Uterus (tissue), 4 donors: Measurements from ENCODE around the gene RASA3. TPM values are rescaled to one million over a fixed set of nuclear protein-coding genes. Genes with fewer than 3 reads are reported as not detected.
"Not testable (repeated sequence)": the region's sequence is repeated elsewhere in the genome, so short reads cannot be mapped to it uniquely, and the experiment has no call there.

Source experiments
- DNase-seq, 2 donors: peaks; one replicate each; pipeline ENCODE4 v3.0.0-alpha.2; 2019 to 2020
- H3K27ac ChIP-seq, 2 donors: fragments of 200-600 bp; sonication (generic); 1 replicate in 1 of 2; 2 replicates in 1 of 2; pipeline ENCODE4 v1.5.1; 2016 to 2018
- H3K27me3 ChIP-seq, 2 donors: fragments of 200-600 bp; sonication (generic); one replicate each; pipeline ENCODE4 v1.5.1; 2018 to 2019; ENCODE audit warnings: control low read depth in 1 of 2
- H3K36me3 ChIP-seq, 2 donors: fragments of 200-600 bp; sonication (generic); one replicate each; pipeline ENCODE4 v1.5.1; 2019; ENCODE audit warnings: control low read depth in 1 of 2
- H3K4me1 ChIP-seq, 2 donors: fragments of 200-600 bp; sonication (generic); one replicate each; pipeline ENCODE4 v1.5.1; 2018 to 2019; ENCODE audit warnings: control low read depth in 1 of 2
- H3K4me3 ChIP-seq, 2 donors: fragments of 200-600 bp; sonication (generic); 1 replicate in 1 of 2; 2 replicates in 1 of 2; pipeline ENCODE4 v1.5.1; 2018 to 2019; ENCODE audit warnings: mild to moderate bottlenecking in 1 of 2
- H3K9me3 ChIP-seq, 2 donors: fragments of 200-600 bp; sonication (generic); one replicate each; pipeline ENCODE4 v1.5.1; 2019; ENCODE audit warnings: control low read depth in 1 of 2
- POLR2A ChIP-seq, 2 donors: fragments of 450-650 bp; IDR thresholded peaks; one replicate each; pipeline ENCODE4 v1.6.1; 2016; ENCODE audit warnings: antibody characterized with exemption in 2 of 2, mild to moderate bottlenecking in 1 of 2, moderate library complexity in 1 of 2
- intact Hi-C: fragments of 100-400 bp; cut with DNase I; formaldehyde crosslinking; loops from one replicate; pipeline ENCODE4 v1.15.1; 2023; ENCODE audit warnings: low total_unique reads
- total RNA-seq, 4 donors: library from RNA; depleted of rRNA in 3 of 4; stranded (reverse); fragments of >200 nt in 3 of 4; gene quantifications; one replicate each; pipeline versions ENCODE4 v1.1.0 to v1.2.4, GENCODE V29; 2014 to 2023
- TF ChIP-seq, protein P1 (sequence below), 4 experiments: fragments of 200-600 bp in 2 of 4; fragments of 450-650 bp in 2 of 4; sonication (generic) in 2 of 4; IDR thresholded peaks; one replicate each; pipeline ENCODE4 v1.5.1; 2016 to 2019; ENCODE audit warnings: antibody characterized with exemption in 4 of 4, mild to moderate bottlenecking in 2 of 4, moderate library complexity in 1 of 4
- donor health status: DM: yes; HTN: yes; CAD: no.

The RASA3 gene
- total RNA-seq, 4 donors from 2014 or later: 8.5 to 31.6 (median 17.2) TPM

GRCh38 chr13:114105521-114106225, 26.8 kb downstream of the RASA3 start:
- intact Hi-C loops: no loop called here
- Histone ChIP-seq H3K27ac (no peak overlapping the region), H3K36me3 (no peaks in the 10 kb centered on the region), H3K4me3 (no peak overlapping the region), H3K27me3 (no peaks in the 10 kb centered on the region), H3K4me1 (no peaks in the 10 kb centered on the region), H3K9me3 (no peaks in the 10 kb centered on the region)
- no peak for TF ChIP-seq POLR2A (IDR thresholded peaks at IDR 0.05)
- peak; percentile 9 to 12 for DNase-seq

DNA sequence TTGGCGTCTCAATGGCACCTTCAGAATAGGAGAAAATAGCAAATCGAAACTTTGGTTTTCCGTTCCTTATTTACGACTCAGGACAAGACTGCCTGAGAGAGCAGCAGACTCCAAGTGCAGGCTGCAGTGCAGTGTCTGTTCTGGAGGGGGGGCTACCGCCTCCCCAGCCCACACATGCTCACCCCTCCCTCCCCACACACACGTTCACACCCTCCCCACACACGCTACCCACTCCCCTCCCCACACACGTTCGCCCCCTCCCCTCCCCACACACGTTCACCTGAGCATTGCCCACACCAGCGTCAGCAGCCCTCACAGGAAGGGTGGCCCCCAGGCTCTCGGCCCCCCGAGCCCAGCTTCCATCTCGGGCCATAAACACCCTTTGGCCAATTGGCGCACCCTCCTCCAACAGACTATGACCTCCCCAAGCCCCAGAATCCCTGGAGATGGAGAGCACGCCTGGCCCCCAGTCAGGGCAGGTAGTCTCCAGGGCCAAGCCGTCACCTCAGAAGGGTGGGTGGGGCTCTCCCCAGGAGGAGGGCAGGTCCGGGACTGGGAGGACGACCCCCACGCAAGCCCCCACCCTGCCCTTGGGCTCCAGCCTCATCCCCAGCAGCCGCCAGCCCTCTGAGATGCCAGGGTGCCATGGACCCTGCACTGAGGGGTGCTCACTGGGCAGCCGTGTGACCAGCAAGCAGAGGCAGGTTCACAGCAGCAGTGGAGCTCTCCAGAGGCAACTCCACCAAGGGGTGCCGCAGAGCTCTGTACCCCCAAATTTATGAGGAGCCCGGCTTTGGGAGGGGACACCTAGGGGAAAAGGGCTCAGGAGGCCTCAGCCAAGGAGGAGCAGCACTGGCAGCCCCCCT, 27.5 kb downstream of the RASA3 start:
- Histone ChIP-seq H3K27ac (no peak overlapping the region), H3K4me3 (no peak overlapping the region), H3K4me1 (no peaks in the 10 kb centered on the region), H3K36me3 (no peaks in the 10 kb centered on the region), H3K9me3 (no peaks in the 10 kb centered on the region), H3K27me3 (no peaks in the 10 kb centered on the region)
- peak; percentile 13 to 15 for DNase-seq
- TF ChIP-seq, protein P1, sequence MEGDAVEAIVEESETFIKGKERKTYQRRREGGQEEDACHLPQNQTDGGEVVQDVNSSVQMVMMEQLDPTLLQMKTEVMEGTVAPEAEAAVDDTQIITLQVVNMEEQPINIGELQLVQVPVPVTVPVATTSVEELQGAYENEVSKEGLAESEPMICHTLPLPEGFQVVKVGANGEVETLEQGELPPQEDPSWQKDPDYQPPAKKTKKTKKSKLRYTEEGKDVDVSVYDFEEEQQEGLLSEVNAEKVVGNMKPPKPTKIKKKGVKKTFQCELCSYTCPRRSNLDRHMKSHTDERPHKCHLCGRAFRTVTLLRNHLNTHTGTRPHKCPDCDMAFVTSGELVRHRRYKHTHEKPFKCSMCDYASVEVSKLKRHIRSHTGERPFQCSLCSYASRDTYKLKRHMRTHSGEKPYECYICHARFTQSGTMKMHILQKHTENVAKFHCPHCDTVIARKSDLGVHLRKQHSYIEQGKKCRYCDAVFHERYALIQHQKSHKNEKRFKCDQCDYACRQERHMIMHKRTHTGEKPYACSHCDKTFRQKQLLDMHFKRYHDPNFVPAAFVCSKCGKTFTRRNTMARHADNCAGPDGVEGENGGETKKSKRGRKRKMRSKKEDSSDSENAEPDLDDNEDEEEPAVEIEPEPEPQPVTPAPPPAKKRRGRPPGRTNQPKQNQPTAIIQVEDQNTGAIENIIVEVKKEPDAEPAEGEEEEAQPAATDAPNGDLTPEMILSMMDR (IDR thresholded peaks at IDR 0.05): no peak
- no peak for TF ChIP-seq POLR2A (IDR thresholded peaks at IDR 0.05)
- intact Hi-C loops: no loop called here

GRCh38 chr13:114103801-114104654, 28.4 kb downstream of the RASA3 start:
- Histone ChIP-seq H3K36me3 (no peaks in the 10 kb centered on the region), H3K27ac (no peak overlapping the region), H3K4me1 (peaks cover 0 to 2% of the 10 kb centered on the region in 2 donors), H3K4me3 (no peak overlapping the region), H3K27me3 (no peaks in the 10 kb centered on the region), H3K9me3 (no peaks in the 10 kb centered on the region)
- peak; percentile 11 to 14 for DNase-seq
- TF ChIP-seq, protein P1 (IDR thresholded peaks at IDR 0.05): no peak
- no peak for TF ChIP-seq POLR2A (IDR thresholded peaks at IDR 0.05)
- intact Hi-C loops: no loop called here

DNA sequence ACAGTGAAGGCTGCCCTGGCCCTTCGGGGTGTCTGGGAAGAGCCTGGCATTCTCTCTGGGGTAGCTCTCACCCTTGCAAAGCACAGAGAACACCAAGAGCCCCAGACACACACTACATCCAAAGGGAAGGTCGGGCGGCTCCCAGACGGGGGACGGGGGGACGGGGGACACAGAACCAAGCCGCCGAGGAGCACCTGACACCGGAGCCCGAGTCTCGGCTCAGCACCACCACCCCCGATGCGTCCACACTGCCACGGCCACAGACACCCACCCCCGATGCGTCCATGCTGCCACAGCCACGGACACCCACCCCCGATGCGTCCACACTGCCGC, 29.2 kb downstream of the RASA3 start:
- H3K36me3 ChIP-seq, H3K4me3 ChIP-seq, H3K27ac ChIP-seq, DNase-seq, intact Hi-C loops, H3K27me3 ChIP-seq, H3K4me1 ChIP-seq, H3K9me3 ChIP-seq: not testable (repeated sequence)

- no peak overlapping the region for H3K4me3 ChIP-seq
- H3K9me3 ChIP-seq: no peaks in the 10 kb centered on the region
- no peak overlapping the region for H3K27ac ChIP-seq
- no peaks in the 10 kb centered on the region for H3K27me3 ChIP-seq
- intact Hi-C loops: no loop called here
- TF ChIP-seq, protein P1 (IDR thresholded peaks at IDR 0.05): no peak
- no peak for TF ChIP-seq POLR2A (IDR thresholded peaks at IDR 0.05)
- peaks cover 0 to 3% of the 10 kb centered on the region in 2 donors for H3K4me1 ChIP-seq
- peak; percentile 11 to 15 for DNase-seq
- H3K36me3 ChIP-seq: no peaks in the 10 kb centered on the region
Measured at GRCh38 chr13:114102521-114103288, 29.7 kb downstream of the RASA3 start.
